K562 (cell line): ENCODE measurements around the gene PLXDC2. TPM values are rescaled to one million over a fixed set of nuclear protein-coding genes. Genes with fewer than 3 reads are reported as not detected.

Experiments used
- ATAC-seq: fragments of 200-7000 bp; cut with Tn5 transposase; 3 replicates; pipeline ENCODE4 v1.9.1; 2020; ENCODE audit warnings: moderate library complexity
- BruUV-seq: library from RNA; stranded (reverse); fragments of 400-500 nt; replicated peaks from 2 replicates; lab custom pipeline; 2021; lab: Mats Ljungman, UMichigan
- CTCF ChIA-PET: fragments of 300-600 bp; formaldehyde crosslinking; extraction: SDS; loops from one replicate; lab custom pipeline; 2021; ENCODE audit warnings: low intra/inter-chr PET ratio; lab: Yijun Ruan, JAX
- POLR2A ChIA-PET: fragments of 300-600, 350-650 bp; sonication (Branson Sonifier 250); formaldehyde crosslinking; extraction: SDS; loops from one replicate; lab custom pipeline; 2021; ENCODE audit warnings: antibody characterized with exemption, inconsistent platforms; lab: Yijun Ruan, JAX
- DNase-seq, 4 experiments: peaks; one replicate each; pipeline versions ENCODE4 v3.0.0 to v3.0.0-alpha.2; 2011 to 2018; ENCODE audit warnings: low spot score in 3 of 4, mixed read lengths in 3 of 4; ENCODE audit errors: extremely low read depth in 1 of 4
- FAIRE-seq: peaks from 2 replicates; lab custom pipeline; 2011; peaks lifted over from hg19 to GRCh38; lab: Jason Lieb, UNC
- H2AFZ ChIP-seq: 2 replicates; pipeline ENCODE4 v1.6.0; 2011; ENCODE audit warnings: low read depth, low read length, control low read depth, inconsistent platforms
- H3K27ac ChIP-seq: fragments of 200-600 bp; 3 replicates; pipeline ENCODE4 v1.8.0; 2011; ENCODE audit warnings: low read depth, mild to moderate bottlenecking, control low read depth, inconsistent platforms, low read length, moderate library complexity, mixed read lengths; ENCODE audit errors: extremely low read depth
- H3K27me3 ChIP-seq, 2 experiments: fragments of 300-600 bp in 1 of 2; 2 replicates in 1 of 2; 3 replicates in 1 of 2; pipeline versions ENCODE4 v1.6.0 to v1.8.0; 2011; ENCODE audit warnings: inconsistent platforms in 2 of 2, low read length in 2 of 2, mild to moderate bottlenecking in 1 of 2, mixed read lengths in 1 of 2, moderate library complexity in 1 of 2; ENCODE audit not compliant: control insufficient read depth in 2 of 2, insufficient read depth in 2 of 2
- H3K36me3 ChIP-seq: fragments of 300-600 bp; 3 replicates; pipeline ENCODE4 v1.8.0; 2011; ENCODE audit warnings: mild to moderate bottlenecking, low read length, inconsistent platforms; ENCODE audit not compliant: control insufficient read depth, insufficient read depth
- H3K4me1 ChIP-seq, 2 experiments: fragments of 200-600 bp in 1 of 2; replicated peaks in 1 of 2; 2 replicates in 1 of 2; 3 replicates in 1 of 2; pipeline versions ENCODE4 v1.5.1 to v1.8.0; 2011; ENCODE audit warnings: inconsistent platforms in 2 of 2, low read length in 2 of 2, mild to moderate bottlenecking in 1 of 2, mixed read lengths in 1 of 2, moderate library complexity in 1 of 2; ENCODE audit not compliant: control insufficient read depth in 2 of 2, insufficient read depth in 2 of 2
- H3K4me2 ChIP-seq: 2 replicates; pipeline ENCODE4 v1.6.1; 2011; ENCODE audit warnings: low read length, control low read depth, inconsistent platforms, mixed read lengths; ENCODE audit not compliant: insufficient read depth
- H3K4me3 ChIP-seq: fragments of 200-600 bp; sonication (generic), shearing (Covaris generic); 2 replicates; pipeline ENCODE4 v1.5.1; 2016; ENCODE audit warnings: control low read depth, inconsistent platforms
- H3K79me2 ChIP-seq: fragments of 200-600 bp; 3 replicates; pipeline ENCODE4 v1.8.0; 2011; ENCODE audit warnings: low read length, inconsistent platforms; ENCODE audit not compliant: control insufficient read depth, insufficient read depth
- H3K9ac ChIP-seq, 2 experiments: 2 replicates each; pipeline versions ENCODE4 v1.6.0 to v1.6.1; 2011; ENCODE audit warnings: low read depth in 2 of 2, low read length in 2 of 2, control low read depth in 1 of 2, inconsistent platforms in 1 of 2, mild to moderate bottlenecking in 1 of 2, mixed read lengths in 1 of 2; ENCODE audit not compliant: insufficient read depth in 1 of 2
- H3K9me1 ChIP-seq: one replicate; pipeline ENCODE4 v1.6.0; 2011; ENCODE audit warnings: inconsistent platforms, mild to moderate bottlenecking, low read length, moderate library complexity; ENCODE audit not compliant: control insufficient read depth, insufficient read depth
- H3K9me3 ChIP-seq: replicated peaks from 2 replicates; pipeline ENCODE4 v1.5.1; 2011; ENCODE audit warnings: low read depth, low read length, inconsistent platforms; ENCODE audit not compliant: control insufficient read depth, insufficient read depth
- H4K20me1 ChIP-seq: replicated peaks from 2 replicates; pipeline ENCODE4 v1.6.1; 2011; ENCODE audit warnings: low read length, inconsistent platforms, mixed read lengths; ENCODE audit not compliant: control insufficient read depth, insufficient read depth
- CREB3 ChIP-seq: fragments of 450-650 bp; conservative IDR thresholded peaks from 2 replicates; pipeline ENCODE4 v1.6.1; 2016; ENCODE audit warnings: missing genetic modification characterization, low read depth, mild to moderate bottlenecking, missing compliant biosample characterization, moderate library complexity
- EHMT2 ChIP-seq: fragments of 450-650 bp; IDR thresholded peaks from 2 replicates; pipeline ENCODE4 v1.6.1; 2018; ENCODE audit warnings: antibody characterized with exemption
- HDAC8 ChIP-seq: fragments of 450-650 bp; IDR thresholded peaks from 2 replicates; pipeline ENCODE4 v1.6.1; 2016; ENCODE audit warnings: mild to moderate bottlenecking, missing genetic modification characterization, moderate library complexity, missing compliant biosample characterization
- HNRNPLL ChIP-seq: fragments of 200-400 bp; formaldehyde crosslinking; IDR thresholded peaks from 2 replicates; pipeline ENCODE4 v1.6.1; 2017; ENCODE audit warnings: low read length, low read depth, mild to moderate bottlenecking; ENCODE audit not compliant: poor library complexity, severe bottlenecking
- IFI16 ChIP-seq: fragments of 250-450 bp; sonication (Bioruptor Pico); IDR thresholded peaks from 2 replicates; pipeline ENCODE4 v2.1.2; 2022; ENCODE audit warnings: mild to moderate bottlenecking, inconsistent platforms
- NFYB ChIP-seq: IDR thresholded peaks from 2 replicates; pipeline ENCODE4 v1.6.1; 2011; ENCODE audit warnings: mild to moderate bottlenecking, moderate library complexity; ENCODE audit not compliant: insufficient read length; ENCODE audit errors: extremely low read depth
- OTX1 ChIP-seq: fragments of 450-650 bp; formaldehyde crosslinking; IDR thresholded peaks from 2 replicates; pipeline ENCODE4 v1.4.0; 2022; ENCODE audit warnings: mild to moderate bottlenecking
- PHF8 ChIP-seq: fragments of 200-600 bp; sonication (generic); IDR thresholded peaks from 2 replicates; pipeline ENCODE4 v1.6.1; 2012; ENCODE audit warnings: mixed run types, mild to moderate bottlenecking, inconsistent platforms, low read length, moderate library complexity, borderline replicate concordance
- POLR2AphosphoS5 ChIP-seq: IDR thresholded peaks from 2 replicates; pipeline ENCODE4 v1.6.1; 2011; ENCODE audit warnings: mild to moderate bottlenecking, low read depth, low read length, moderate library complexity; ENCODE audit not compliant: control insufficient read depth, insufficient read depth
- RAD21 ChIP-seq, 2 experiments: fragments of 250-450 bp in 1 of 2; fragments of 450-650 bp in 1 of 2; sonication (Bioruptor Pico) in 1 of 2; formaldehyde crosslinking in 1 of 2; IDR thresholded peaks in 1 of 2; conservative IDR thresholded peaks in 1 of 2; 2 replicates each; pipeline versions ENCODE4 v1.4.0 to v1.8.0; 2020 to 2022; ENCODE audit warnings: mild to moderate bottlenecking in 2 of 2, moderate library complexity in 1 of 2
- SETDB1 ChIP-seq: IDR thresholded peaks from one replicate; pipeline ENCODE4 v1.6.1; 2012; ENCODE audit warnings: low read length, control low read depth, inconsistent platforms
- ZNF253 ChIP-seq: fragments of 250-450 bp; sonication (Bioruptor Pico); conservative IDR thresholded peaks from 2 replicates; pipeline ENCODE4 v1.6.1; 2021; ENCODE audit warnings: mild to moderate bottlenecking
- ZNF277 ChIP-seq: fragments of 250-450 bp; sonication (Bioruptor Pico); IDR thresholded peaks from 2 replicates; pipeline ENCODE4 v1.8.0; 2022; ENCODE audit warnings: inconsistent platforms, mild to moderate bottlenecking, moderate library complexity, borderline replicate concordance
- ZNF280B ChIP-seq: fragments of 250-450 bp; sonication (Bioruptor Pico); IDR thresholded peaks from 2 replicates; pipeline ENCODE4 v1.5.1; 2021; ENCODE audit warnings: mild to moderate bottlenecking
- ZNF395 ChIP-seq: fragments of 200-800 bp; sonication (Bioruptor generic); IDR thresholded peaks from 2 replicates; pipeline ENCODE4 v1.6.1; 2017; ENCODE audit warnings: missing genetic modification characterization, missing compliant biosample characterization
- WGBS: fragments of 100-300 bp; shearing (Covaris generic); methylation state at CpG from one replicate; pipeline ENCODE4 v1.1.6; 2016; ENCODE audit warnings: low coverage, mixed read lengths; ENCODE audit not compliant: insufficient coverage; ENCODE audit errors: missing lambda C conversion rate; 5-methylcytosine and 5-hydroxymethylcytosine counted together
- in situ Hi-C: fragments of 300-500 bp; cut with MboI; formaldehyde crosslinking; loops from 4 replicates; pipeline ENCODE4 v1.15.0; 2018; ENCODE audit warnings: inconsistent platforms, mixed read lengths
- intact Hi-C: fragments of 100-400 bp; cut with micrococcal nuclease; formaldehyde crosslinking; loops from 2 replicates; pipeline ENCODE4 v1.14.2; 2022
- polyA plus RNA-seq, 8 experiments: library from polyadenylated mRNA; depleted of rRNA in 4 of 8; stranded (reverse) in 5 of 8; unstranded in 3 of 8; fragments of >200 nt; fragmentation: Nextera tagmentation in 2 of 8; fragmentation: Illumina TruSeq in 1 of 8; extraction: Ambion mirVana in 2 of 8; extraction: Trizol in 1 of 8; gene quantifications; 2 replicates each; pipeline versions ENCODE4 v1.2.1 to v1.2.3, GENCODE V29; 2011 to 2014; ENCODE audit warnings: inconsistent platforms in 1 of 8, missing spikeins in 1 of 8
- total RNA-seq, 7 experiments: library from RNA; depleted of rRNA in 6 of 7; stranded (reverse); fragments of >200 nt in 6 of 7; fragmentation: Illumina TruSeq in 2 of 7; extraction: Trizol in 2 of 7; gene quantifications; 2 replicates each; pipeline versions ENCODE4 v1.2.1 to v1.2.3, GENCODE V29; 2011 to 2021; ENCODE audit warnings: low replicate concordance in 1 of 7

Gene PLXDC2
- total and polyA plus RNA-seq, 9 of the 15 experiments (the other 6 are each of a cell fraction or from before 2014, with no cell fraction given), result 0.01 to 0.33 (median 0.10) TPM; not detected in 3

GRCh38 chr10:20108021-20108420 lies 291.8 kb downstream of the PLXDC2 start:
- Histone ChIP-seq H3K4me3 (no peak overlapping the region), H4K20me1 (no peaks in the 10 kb centered on the region), H3K9me1 (no peaks in the 10 kb centered on the region), H3K9me3 (no peaks in the 10 kb centered on the region), H3K36me3 (no peaks in the 10 kb centered on the region), H3K9ac (no peak overlapping the region), H2AFZ (no peak overlapping the region), H3K27me3 (no peaks in the 10 kb centered on the region), H3K4me2 (no peak overlapping the region), H3K27ac (no peak overlapping the region), H3K4me1 (no peaks in the 10 kb centered on the region), H3K79me2 (no peaks in the 10 kb centered on the region)
- POLR2A ChIA-PET, result no interaction called here
- DNase-seq (no peak), FAIRE-seq (no peak), ATAC-seq (no peak)
- intact Hi-C loops (no loop called here), in situ Hi-C loops (no loop called here)
- WGBS, result 2% methylated on average over 4 of the region's 4 CpGs
- CTCF ChIA-PET, result interaction anchor here (0.6 kb wide), 1 partner anchor 467 kb away, joined by 3 read pairs; no protein-coding TSS in a partner anchor
- no TSS peak for BruUV-seq
- TF ChIP-seq OTX1 (CRISPR knock-in tag), result no peak
- no peak for TF ChIP-seq PHF8
- no peak for TF ChIP-seq EHMT2
- TF ChIP-seq ZNF277 (CRISPR knock-in tag), result no peak
- no peak for TF ChIP-seq CREB3
- no peak for TF ChIP-seq HNRNPLL
- TF ChIP-seq RAD21 (CRISPR knock-in tag; conservative IDR thresholded peaks at IDR 0.05 in 1 of 2, IDR thresholded peaks at IDR 0.05 in 1 of 2), result no peak
- TF ChIP-seq ZNF280B (CRISPR knock-in tag), result no peak
- TF ChIP-seq ZNF253, result no peak
- TF ChIP-seq ZNF395 (CRISPR knock-in tag), result no peak
- TF ChIP-seq NFYB, result no peak
- TF ChIP-seq HDAC8 (tag), result no peak
- TF ChIP-seq POLR2AphosphoS5, result no peak
- no peak for TF ChIP-seq IFI16 (CRISPR knock-in tag)
- no peak for TF ChIP-seq SETDB1
